SK-N-SH treated with all-trans-retinoic acid at 6 μM for 48 hours (cell line): ENCODE results near the gene SEMA7A.

Source experiments
- ATAC-seq: fragments of 200-7000 bp; cut with Tn5 transposase; 3 replicates; pipeline ENCODE4 v1.9.1; 2020; ENCODE audit warnings: mild to moderate bottlenecking, moderate library complexity
- ARNTL ChIP-seq: fragments of 450-650 bp; formaldehyde crosslinking; IDR thresholded peaks from 2 replicates; pipeline ENCODE4 v1.5.0; 2020; ENCODE audit warnings: low read depth, mild to moderate bottlenecking, moderate library complexity, borderline replicate concordance
- BACH2 ChIP-seq: fragments of 250-450 bp; sonication (Bioruptor Pico); IDR thresholded peaks from 2 replicates; pipeline ENCODE4 v1.9.0; 2021; ENCODE audit warnings: mild to moderate bottlenecking, borderline replicate concordance
- CREB5 ChIP-seq: fragments of 250-450 bp; sonication (Bioruptor Pico); IDR thresholded peaks from 2 replicates; pipeline ENCODE4 v1.5.1; 2020; ENCODE audit warnings: low read depth, mild to moderate bottlenecking, moderate library complexity
- CSDC2 ChIP-seq: fragments of 250-450 bp; sonication (Bioruptor Pico); IDR thresholded peaks from 2 replicates; pipeline ENCODE4 v1.5.0; 2020; ENCODE audit warnings: mild to moderate bottlenecking, moderate library complexity
- CSRNP3 ChIP-seq: fragments of 250-450 bp; sonication (Bioruptor Pico); IDR thresholded peaks from 2 replicates; pipeline ENCODE4 v1.5.1; 2021; ENCODE audit warnings: mild to moderate bottlenecking, moderate library complexity
- ESRRG ChIP-seq: fragments of 250-450 bp; sonication (Bioruptor Pico); IDR thresholded peaks from 2 replicates; pipeline ENCODE4 v1.6.1; 2021; ENCODE audit warnings: mild to moderate bottlenecking
- ISL1 ChIP-seq: fragments of 250-450 bp; sonication (Bioruptor Pico); IDR thresholded peaks from 2 replicates; pipeline ENCODE4 v2.1.2; 2022; ENCODE audit warnings: mild to moderate bottlenecking, moderate library complexity
- OSR1 ChIP-seq: fragments of 250-450 bp; sonication (Bioruptor Pico); IDR thresholded peaks from 2 replicates; pipeline ENCODE4 v1.8.0; 2022; ENCODE audit warnings: moderate library complexity, mild to moderate bottlenecking, inconsistent platforms
- POU6F1 ChIP-seq: fragments of 250-450 bp; sonication (Bioruptor Pico); IDR thresholded peaks from 2 replicates; pipeline ENCODE4 v1.8.0; 2021; ENCODE audit warnings: low read depth, mild to moderate bottlenecking, moderate library complexity, borderline replicate concordance
- PPARA ChIP-seq: fragments of 250-450 bp; sonication (Bioruptor Pico); IDR thresholded peaks from 2 replicates; pipeline ENCODE4 v1.5.0; 2020; ENCODE audit warnings: mild to moderate bottlenecking, borderline replicate concordance
- RARB ChIP-seq: fragments of 250-450 bp; sonication (Bioruptor Pico); IDR thresholded peaks from 2 replicates; pipeline ENCODE4 v1.8.0; 2021; ENCODE audit warnings: mild to moderate bottlenecking, moderate library complexity
- SNAI2 ChIP-seq: fragments of 250-450 bp; sonication (Bioruptor Pico); IDR thresholded peaks from 2 replicates; pipeline ENCODE4 v1.5.0; 2020; ENCODE audit warnings: mild to moderate bottlenecking, moderate library complexity
- TCF4 ChIP-seq: fragments of 250-450 bp; sonication (Bioruptor Pico); IDR thresholded peaks from 2 replicates; pipeline ENCODE4 v1.8.0; 2021; ENCODE audit warnings: mild to moderate bottlenecking, moderate library complexity, borderline replicate concordance
- TOX ChIP-seq: fragments of 250-450 bp; sonication (Bioruptor Pico); IDR thresholded peaks from 2 replicates; pipeline ENCODE4 v1.8.0; 2021; ENCODE audit warnings: mild to moderate bottlenecking, moderate library complexity, borderline replicate concordance
- TSHZ2 ChIP-seq: fragments of 250-450 bp; sonication (Bioruptor Pico); IDR thresholded peaks from 2 replicates; pipeline ENCODE4 v1.5.0; 2020; ENCODE audit warnings: mild to moderate bottlenecking, moderate library complexity
- ZFP3 ChIP-seq: fragments of 250-450 bp; sonication (Bioruptor Pico); IDR thresholded peaks from 2 replicates; pipeline ENCODE4 v1.5.0; 2020; ENCODE audit warnings: mild to moderate bottlenecking, moderate library complexity
- ZFP30 ChIP-seq: fragments of 450-650 bp; formaldehyde crosslinking; IDR thresholded peaks from 2 replicates; pipeline ENCODE4 v1.5.0; 2022; ENCODE audit warnings: mild to moderate bottlenecking, moderate library complexity
- ZNF565 ChIP-seq: fragments of 450-650 bp; formaldehyde crosslinking; conservative IDR thresholded peaks from 2 replicates; pipeline ENCODE4 v1.5.0; 2020; ENCODE audit warnings: low read depth, mild to moderate bottlenecking, moderate library complexity
- ZNF70 ChIP-seq: fragments of 450-650 bp; formaldehyde crosslinking; IDR thresholded peaks from 2 replicates; pipeline ENCODE4 v1.5.0; 2020; ENCODE audit warnings: mild to moderate bottlenecking, moderate library complexity
- ZNF8 ChIP-seq: fragments of 450-650 bp; formaldehyde crosslinking; IDR thresholded peaks from 2 replicates; pipeline ENCODE4 v1.5.0; 2020; ENCODE audit warnings: mild to moderate bottlenecking, moderate library complexity

The SEMA7A gene

GRCh38 chr15:74453925-74454763 lies 20.4 kb upstream of the SEMA7A start:
- ATAC-seq: no peak
- TF ChIP-seq ARNTL (CRISPR knock-in tag) (no peak), TCF4 (CRISPR knock-in tag) (no peak), RARB (CRISPR knock-in tag) (no peak), TSHZ2 (CRISPR knock-in tag) (no peak), SNAI2 (CRISPR knock-in tag) (no peak), ZNF8 (CRISPR knock-in tag) (no peak), POU6F1 (CRISPR knock-in tag) (no peak), PPARA (CRISPR knock-in tag) (no peak)

- no peak for ATAC-seq
- TF ChIP-seq OSR1 (no peak), RARB (CRISPR knock-in tag) (no peak), ZFP30 (CRISPR knock-in tag) (no peak)
These were observed 18.4 kb upstream of the SEMA7A start for GRCh38 chr15:74451861-74452835.

GRCh38 chr15:74451322-74451721 lies 17.6 kb upstream of the SEMA7A start:
- TF ChIP-seq ESRRG (CRISPR knock-in tag): no peak
- no peak for TF ChIP-seq TSHZ2 (CRISPR knock-in tag)
- TF ChIP-seq ZNF8 (CRISPR knock-in tag): no peak
- TF ChIP-seq, all 23 proteins: peak for 0
- no peak for ATAC-seq

GRCh38 chr15:74449643-74450205 lies 16.0 kb upstream of the SEMA7A start:
- no peak for ATAC-seq
- TF ChIP-seq OSR1 (no peak), ZNF565 (CRISPR knock-in tag) (no peak), RARB (CRISPR knock-in tag) (no peak), ZNF70 (CRISPR knock-in tag) (no peak), SNAI2 (CRISPR knock-in tag) (no peak), PPARA (CRISPR knock-in tag) (no peak), ZFP30 (CRISPR knock-in tag) (no peak), ZNF8 (CRISPR knock-in tag) (no peak), CSRNP3 (no peak), CREB5 (CRISPR knock-in tag) (no peak), CSDC2 (CRISPR knock-in tag) (no peak), BACH2 (CRISPR knock-in tag) (no peak), ISL1 (CRISPR knock-in tag) (no peak), ARNTL (CRISPR knock-in tag) (no peak), ZFP3 (CRISPR knock-in tag) (no peak), TOX (CRISPR knock-in tag) (no peak)
